ENCODE data around the gene EMP2. TPM values are rescaled to one million over a fixed set of nuclear protein-coding genes. Genes with fewer than 3 reads are reported as not detected.
"Not testable (repeated sequence)": the region's sequence is repeated elsewhere in the genome, so short reads cannot be mapped to it uniquely, and the experiment has no call there.

The EMP2 gene
- total RNA-seq, 4 donors from 2014 or later = 20.8 to 31.4 (median 27.5) TPM

DNA sequence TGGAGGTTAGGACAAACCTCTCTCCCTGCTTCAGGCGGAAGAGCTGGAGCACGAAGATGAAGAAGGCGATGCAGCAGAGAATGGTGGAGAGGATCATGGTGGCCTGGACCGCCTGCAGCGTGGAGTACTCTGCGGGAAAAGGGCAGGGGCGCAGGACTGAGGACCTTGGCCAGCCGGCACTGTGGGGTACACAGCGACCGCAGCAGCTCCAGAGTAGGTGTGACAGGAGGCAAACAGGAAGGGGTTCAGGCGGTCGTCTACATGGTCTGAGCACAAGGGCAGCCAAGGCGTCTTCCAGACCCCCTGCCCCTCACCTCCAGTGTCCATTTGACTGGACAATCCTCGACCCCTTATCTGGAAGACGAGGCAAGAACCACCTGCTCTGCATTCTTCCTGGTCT is 42.5 kb downstream of the EMP2 start:
- Histone ChIP-seq H3K36me3 (peaks cover 0 to 58% (median 0%) of the 10 kb centered on the region in 3 donors), H3K27me3 (no peaks in the 10 kb centered on the region), H3K27ac (no peak overlapping the region), H3K4me3 (no peak overlapping the region), H3K4me1 (no peaks in the 10 kb centered on the region), H3K9me3 (no peaks in the 10 kb centered on the region)
- no peak for DNase-seq
- TF ChIP-seq POLR2A (IDR thresholded peaks at IDR 0.05) = no peak

DNA sequence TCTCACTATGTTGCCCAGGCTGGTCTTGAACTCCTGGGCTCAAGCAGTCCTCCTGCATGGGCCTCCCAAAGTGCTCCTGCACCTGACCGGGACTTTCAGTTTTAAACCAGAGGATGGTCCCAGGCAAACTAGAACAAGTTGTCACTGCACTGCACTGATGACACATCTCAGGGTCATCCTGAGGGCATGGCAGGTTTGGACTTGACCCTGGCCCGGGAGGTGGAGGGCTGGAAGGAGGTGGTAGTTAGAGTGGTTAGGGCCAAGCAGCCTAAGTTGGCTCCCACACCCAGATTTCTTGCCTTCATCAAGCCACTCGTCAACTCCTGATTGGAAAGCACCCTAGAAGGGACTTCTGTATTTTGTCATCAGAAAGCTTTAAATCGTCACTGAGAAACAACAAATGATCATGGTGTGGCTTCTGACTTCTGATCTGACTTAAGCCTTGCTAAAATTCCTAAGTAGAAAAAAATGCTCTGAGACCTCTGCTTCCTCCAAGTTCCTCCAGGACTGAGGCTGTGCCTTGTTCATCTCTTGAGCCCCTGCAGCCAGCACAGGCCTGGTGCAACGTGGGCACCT is 43.5 kb downstream of the EMP2 start:
- H3K4me1 ChIP-seq = no peaks in the 10 kb centered on the region
- H3K36me3 ChIP-seq = peaks cover 0 to 58% (median 0%) of the 10 kb centered on the region in 3 donors
- no peaks in the 10 kb centered on the region for H3K27me3 ChIP-seq
- no peak overlapping the region for H3K27ac ChIP-seq
- DNase-seq = no peak
- H3K4me3 ChIP-seq = no peak overlapping the region
- TF ChIP-seq POLR2A (IDR thresholded peaks at IDR 0.05) = no peak
- TF ChIP-seq, protein P1, sequence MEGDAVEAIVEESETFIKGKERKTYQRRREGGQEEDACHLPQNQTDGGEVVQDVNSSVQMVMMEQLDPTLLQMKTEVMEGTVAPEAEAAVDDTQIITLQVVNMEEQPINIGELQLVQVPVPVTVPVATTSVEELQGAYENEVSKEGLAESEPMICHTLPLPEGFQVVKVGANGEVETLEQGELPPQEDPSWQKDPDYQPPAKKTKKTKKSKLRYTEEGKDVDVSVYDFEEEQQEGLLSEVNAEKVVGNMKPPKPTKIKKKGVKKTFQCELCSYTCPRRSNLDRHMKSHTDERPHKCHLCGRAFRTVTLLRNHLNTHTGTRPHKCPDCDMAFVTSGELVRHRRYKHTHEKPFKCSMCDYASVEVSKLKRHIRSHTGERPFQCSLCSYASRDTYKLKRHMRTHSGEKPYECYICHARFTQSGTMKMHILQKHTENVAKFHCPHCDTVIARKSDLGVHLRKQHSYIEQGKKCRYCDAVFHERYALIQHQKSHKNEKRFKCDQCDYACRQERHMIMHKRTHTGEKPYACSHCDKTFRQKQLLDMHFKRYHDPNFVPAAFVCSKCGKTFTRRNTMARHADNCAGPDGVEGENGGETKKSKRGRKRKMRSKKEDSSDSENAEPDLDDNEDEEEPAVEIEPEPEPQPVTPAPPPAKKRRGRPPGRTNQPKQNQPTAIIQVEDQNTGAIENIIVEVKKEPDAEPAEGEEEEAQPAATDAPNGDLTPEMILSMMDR (IDR thresholded peaks at IDR 0.05) = no peak
- no peaks in the 10 kb centered on the region for H3K9me3 ChIP-seq

DNA sequence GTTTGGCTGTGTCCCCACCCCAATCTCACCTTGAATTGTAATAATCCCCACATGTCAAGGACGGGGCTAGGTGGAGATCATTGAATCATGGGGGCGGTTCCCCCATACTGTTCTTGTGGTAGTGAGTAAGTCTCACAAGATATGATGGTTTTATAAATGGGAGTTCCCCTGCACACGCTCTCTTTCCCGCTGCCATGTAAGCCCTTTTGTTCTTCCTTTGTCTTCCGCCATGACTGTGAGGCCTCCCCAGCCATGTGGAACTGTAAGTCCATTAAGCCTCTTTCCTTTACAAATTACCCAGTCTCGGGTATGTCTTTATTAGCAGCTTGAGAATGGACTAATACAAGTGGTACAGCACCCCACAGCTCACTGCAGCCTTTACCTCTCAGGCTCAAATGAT is 44.1 kb downstream of the EMP2 start:
- H3K36me3 ChIP-seq = peaks cover 0 to 64% (median 0%) of the 10 kb centered on the region in 3 donors
- H3K27ac ChIP-seq, H3K9me3 ChIP-seq, H3K4me3 ChIP-seq, H3K27me3 ChIP-seq, DNase-seq, H3K4me1 ChIP-seq: not testable (repeated sequence)

DNA sequence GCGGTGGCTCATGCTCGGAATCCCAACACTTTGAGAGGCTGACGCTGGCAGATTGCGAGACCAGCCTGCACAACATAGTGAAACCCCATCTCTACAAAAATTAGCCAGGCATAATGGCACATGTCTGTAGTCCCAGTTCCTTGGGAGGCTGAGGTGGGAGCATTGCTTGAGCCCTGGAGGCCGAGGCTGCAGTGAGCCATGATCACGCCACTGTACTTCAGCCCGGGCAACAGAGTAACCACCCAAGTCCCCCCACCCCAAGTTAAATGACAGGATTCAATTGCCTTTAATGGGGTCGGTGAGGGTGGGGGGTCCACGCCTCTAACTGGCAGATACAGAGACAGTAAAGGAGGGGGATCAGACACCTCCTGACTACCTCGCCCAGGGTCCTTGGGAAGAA is 44.9 kb downstream of the EMP2 start:
- H3K4me3 ChIP-seq = no peak overlapping the region
- no peaks in the 10 kb centered on the region for H3K9me3 ChIP-seq
- no peak overlapping the region for H3K27ac ChIP-seq
- H3K36me3 ChIP-seq = peaks cover 0 to 66% (median 0%) of the 10 kb centered on the region in 3 donors
- H3K27me3 ChIP-seq = no peaks in the 10 kb centered on the region
- DNase-seq = no peak
- no peaks in the 10 kb centered on the region for H3K4me1 ChIP-seq
- no peak for TF ChIP-seq POLR2A (IDR thresholded peaks at IDR 0.05)
- TF ChIP-seq, protein P1 (IDR thresholded peaks at IDR 0.05) = no peak

DNA sequence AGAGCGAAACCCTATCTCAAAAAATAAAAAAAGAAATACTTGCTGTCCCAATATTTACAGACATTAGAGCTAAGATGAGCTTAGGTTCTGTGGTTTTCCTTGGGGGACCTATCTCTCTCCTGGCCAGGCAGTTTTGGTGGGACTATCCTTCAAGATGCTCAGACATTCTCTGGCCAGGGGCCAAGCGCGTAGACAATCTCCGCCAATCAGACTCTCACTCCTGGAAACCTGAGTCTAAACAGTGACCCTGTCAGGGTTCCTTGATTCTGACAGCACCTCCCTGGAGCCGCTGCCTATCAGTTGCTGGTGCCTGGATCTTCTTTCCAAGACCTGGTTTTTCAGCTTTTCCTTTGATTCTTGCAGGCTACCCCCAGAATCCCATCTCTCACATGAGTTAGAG is 45.6 kb downstream of the EMP2 start:
- no peak overlapping the region for H3K4me3 ChIP-seq
- H3K27ac ChIP-seq = no peak overlapping the region
- peaks cover 0 to 62% (median 0%) of the 10 kb centered on the region in 3 donors for H3K36me3 ChIP-seq
- no peaks in the 10 kb centered on the region for H3K27me3 ChIP-seq
- H3K4me1 ChIP-seq = no peaks in the 10 kb centered on the region
- no peak for DNase-seq
- TF ChIP-seq, protein P1 (IDR thresholded peaks at IDR 0.05) = no peak
- TF ChIP-seq POLR2A (IDR thresholded peaks at IDR 0.05) = no peak
- H3K9me3 ChIP-seq = no peaks in the 10 kb centered on the region

DNA sequence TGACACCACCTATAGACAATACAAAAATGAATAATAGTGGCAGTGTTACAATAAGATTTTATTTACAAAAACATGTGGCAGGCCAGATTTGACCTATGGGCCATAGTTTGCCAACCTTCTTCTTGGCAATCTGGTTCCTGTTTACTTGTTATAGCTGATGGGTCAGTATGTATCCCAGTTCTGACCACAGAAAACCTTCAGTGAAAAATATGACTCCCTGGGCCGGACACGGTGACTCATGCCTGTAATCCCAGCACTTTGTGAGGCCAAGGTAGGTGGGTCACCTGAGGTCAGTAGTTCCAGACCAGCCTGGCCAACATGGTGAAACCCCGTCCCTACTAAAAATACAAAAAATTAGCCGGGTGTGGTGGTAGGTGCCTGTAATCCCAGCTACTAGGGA is 46.8 kb downstream of the EMP2 start:
- not testable (repeated sequence) for H3K27me3 ChIP-seq, H3K4me1 ChIP-seq, DNase-seq, H3K4me3 ChIP-seq, H3K27ac ChIP-seq, H3K9me3 ChIP-seq
- H3K36me3 ChIP-seq = peaks cover 0 to 51% (median 0%) of the 10 kb centered on the region in 3 donors

DNA sequence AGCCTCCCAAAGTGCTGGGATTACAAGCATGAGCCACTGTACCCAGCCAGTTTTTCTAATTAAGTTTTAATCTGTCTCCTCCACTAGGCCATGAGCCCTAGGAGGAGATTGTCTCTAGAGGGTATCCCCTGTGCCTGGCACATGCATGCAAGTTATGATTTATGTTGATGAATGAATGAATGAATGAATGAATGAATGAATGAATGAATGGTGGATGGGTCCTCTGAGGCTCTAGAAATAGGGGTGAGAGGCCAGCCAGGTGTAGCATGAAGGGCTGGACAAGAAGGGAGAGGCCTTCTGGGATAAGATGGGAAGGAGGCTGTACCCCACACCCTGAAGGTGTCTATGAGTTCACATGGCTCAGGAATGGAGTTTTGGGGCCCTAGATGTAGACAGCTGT is 48.8 kb downstream of the EMP2 start:
- Histone ChIP-seq H3K4me1 (no peaks in the 10 kb centered on the region), H3K27me3 (no peaks in the 10 kb centered on the region), H3K36me3 (peaks cover 0 to 48% (median 0%) of the 10 kb centered on the region in 3 donors), H3K9me3 (no peaks in the 10 kb centered on the region), H3K27ac (no peak overlapping the region), H3K4me3 (no peak overlapping the region)
- DNase-seq = no peak
- TF ChIP-seq, protein P1 (IDR thresholded peaks at IDR 0.05) = no peak
- TF ChIP-seq POLR2A (IDR thresholded peaks at IDR 0.05) = no peak
